ENCODE results near the gene LRRC43. TPM values are rescaled to one million over a fixed set of nuclear protein-coding genes. Genes with fewer than 3 reads are reported as not detected.

Gene LRRC43
- total RNA-seq, 6 experiments from 2014 or later = not detected

GRCh38 chr12:122166422-122167349, 16.2 kb upstream of the LRRC43 start:
- Mint-ChIP-seq H3K4me3 (no peak overlapping the region), H3K27ac (no peak overlapping the region), H3K4me1 (ENCODE audit: low read depth) (no peaks in the 10 kb centered on the region), H3K36me3 (ENCODE audit: low read depth) (no peaks in the 10 kb centered on the region), H3K9me3 (no peaks in the 10 kb centered on the region), H3K27me3 (ENCODE audit: insufficient read depth) (peaks cover 23% of the 10 kb centered on the region)
- no peak for TF ChIP-seq CTCF (IDR thresholded peaks at IDR 0.05)
- DNase-seq = no peak

- H3K27ac Mint-ChIP-seq = no peak overlapping the region
- no peak for DNase-seq
- no peak overlapping the region for H3K4me3 Mint-ChIP-seq
- no peaks in the 10 kb centered on the region for H3K9me3 Mint-ChIP-seq
- no peaks in the 10 kb centered on the region for H3K36me3 Mint-ChIP-seq (ENCODE audit: low read depth)
- no peaks in the 10 kb centered on the region for H3K4me1 Mint-ChIP-seq (ENCODE audit: low read depth)
- peaks cover 24% of the 10 kb centered on the region for H3K27me3 Mint-ChIP-seq (ENCODE audit: insufficient read depth)
- TF ChIP-seq CTCF (IDR thresholded peaks at IDR 0.05) = no peak
Observed at GRCh38 chr12:122167356-122167925, 15.5 kb upstream of the LRRC43 start.

GRCh38 chr12:122168492-122168891, 14.4 kb upstream of the LRRC43 start:
- no peak for DNase-seq
- Mint-ChIP-seq H3K36me3 (ENCODE audit: low read depth) (no peaks in the 10 kb centered on the region), H3K9me3 (no peaks in the 10 kb centered on the region), H3K27me3 (ENCODE audit: insufficient read depth) (peaks cover 30% of the 10 kb centered on the region), H3K4me1 (ENCODE audit: low read depth) (no peaks in the 10 kb centered on the region), H3K27ac (no peak overlapping the region), H3K4me3 (no peak overlapping the region)
- no peak for TF ChIP-seq CTCF (IDR thresholded peaks at IDR 0.05)

- H3K27ac Mint-ChIP-seq = no peak overlapping the region
- TF ChIP-seq CTCF (IDR thresholded peaks at IDR 0.05) = no peak
- no peaks in the 10 kb centered on the region for H3K36me3 Mint-ChIP-seq (ENCODE audit: low read depth)
- H3K4me1 Mint-ChIP-seq (ENCODE audit: low read depth) = peaks cover 6% of the 10 kb centered on the region; the same call in 1 of the 2 replicates
- DNase-seq = no peak
- no peaks in the 10 kb centered on the region for H3K9me3 Mint-ChIP-seq
- H3K4me3 Mint-ChIP-seq = no peak overlapping the region
- H3K27me3 Mint-ChIP-seq (ENCODE audit: insufficient read depth) = peaks cover 41% of the 10 kb centered on the region
Observed at GRCh38 chr12:122171399-122171798, 11.5 kb upstream of the LRRC43 start.

GRCh38 chr12:122172262-122172939, 10.5 kb upstream of the LRRC43 start:
- H3K27ac Mint-ChIP-seq = no peak overlapping the region
- H3K4me1 Mint-ChIP-seq (ENCODE audit: low read depth) = peaks cover 8% of the 10 kb centered on the region; the same call in 1 of the 2 replicates
- no peak overlapping the region for H3K4me3 Mint-ChIP-seq
- DNase-seq = no peak
- H3K9me3 Mint-ChIP-seq = no peaks in the 10 kb centered on the region
- no peak for TF ChIP-seq CTCF (IDR thresholded peaks at IDR 0.05)
- H3K36me3 Mint-ChIP-seq (ENCODE audit: low read depth) = no peaks in the 10 kb centered on the region
- peaks cover 41% of the 10 kb centered on the region for H3K27me3 Mint-ChIP-seq (ENCODE audit: insufficient read depth)

Measured in HFFc6 (cell line).